ENCODE measurements around the gene CCDC7. TPM values are rescaled to one million over a fixed set of nuclear protein-coding genes. Genes with fewer than 3 reads are reported as not detected.

Gene CCDC7
- total RNA-seq, 3 donors from 2014 or later, result 11.2 to 36.5 (median 14.2) TPM

DNA sequence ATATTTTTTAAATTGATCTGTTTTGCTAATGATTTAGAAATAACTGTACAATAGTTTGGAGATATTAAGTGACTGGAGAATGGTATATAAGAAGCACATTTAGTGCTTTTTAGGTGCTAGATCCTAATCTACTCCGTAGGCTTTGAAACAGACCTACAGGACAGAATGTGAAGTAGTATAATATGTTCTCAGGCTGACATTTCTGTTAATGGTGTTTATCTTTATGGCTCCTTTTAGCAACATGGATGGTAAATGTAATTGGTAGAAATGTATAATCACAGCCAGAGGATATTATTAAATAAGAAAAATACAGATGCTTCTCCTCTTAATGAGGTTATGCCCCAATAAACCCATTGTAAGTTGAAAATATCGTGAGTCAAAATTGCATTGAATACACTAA lies 30.6 kb upstream of the CCDC7 start:
- intact Hi-C loops (cut with DNase I, micrococcal nuclease), result no loop called here

DNA sequence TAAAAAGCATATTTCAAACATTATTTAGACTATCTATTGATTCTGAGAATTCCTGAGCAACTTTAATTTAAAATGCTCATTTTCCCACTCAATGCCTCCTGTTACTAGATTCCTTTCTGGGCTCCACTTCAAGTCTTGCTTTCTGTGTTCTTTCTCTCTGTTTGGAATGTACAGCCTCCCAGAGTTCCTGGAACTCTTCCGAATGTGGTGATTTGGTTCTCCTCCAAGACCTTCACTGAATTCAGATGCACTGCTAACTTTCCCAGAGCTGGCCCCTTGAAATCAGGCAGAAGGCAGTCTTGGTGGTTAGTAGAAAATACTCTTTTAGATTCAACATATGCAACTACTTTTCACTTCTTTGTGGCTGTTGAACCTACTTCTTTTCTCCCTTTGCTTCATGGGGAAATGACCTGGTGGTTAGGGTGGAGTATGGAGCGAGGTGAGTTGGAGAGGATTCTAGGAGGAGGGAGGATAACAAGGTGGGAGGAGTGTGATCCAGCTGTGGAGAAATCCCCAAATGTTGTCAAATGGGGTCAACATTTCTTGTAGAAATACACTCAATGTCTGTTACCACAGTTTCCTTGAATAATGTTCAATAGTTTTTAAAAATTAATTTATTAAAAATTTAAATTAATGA lies 27.9 kb upstream of the CCDC7 start:
- DNase-seq, result peak in 1 of 3 donors; percentile 12
- intact Hi-C loops (cut with DNase I, micrococcal nuclease), result no loop called here
- no peaks in the 10 kb centered on the region for H3K4me1 ChIP-seq (ENCODE audit: low read depth)
- no peaks in the 10 kb centered on the region for H3K9me3 ChIP-seq
- no peaks in the 10 kb centered on the region for H3K36me3 ChIP-seq (ENCODE audit: low read depth)
- no peak overlapping the region for H3K4me3 ChIP-seq
- TF ChIP-seq, protein P1, sequence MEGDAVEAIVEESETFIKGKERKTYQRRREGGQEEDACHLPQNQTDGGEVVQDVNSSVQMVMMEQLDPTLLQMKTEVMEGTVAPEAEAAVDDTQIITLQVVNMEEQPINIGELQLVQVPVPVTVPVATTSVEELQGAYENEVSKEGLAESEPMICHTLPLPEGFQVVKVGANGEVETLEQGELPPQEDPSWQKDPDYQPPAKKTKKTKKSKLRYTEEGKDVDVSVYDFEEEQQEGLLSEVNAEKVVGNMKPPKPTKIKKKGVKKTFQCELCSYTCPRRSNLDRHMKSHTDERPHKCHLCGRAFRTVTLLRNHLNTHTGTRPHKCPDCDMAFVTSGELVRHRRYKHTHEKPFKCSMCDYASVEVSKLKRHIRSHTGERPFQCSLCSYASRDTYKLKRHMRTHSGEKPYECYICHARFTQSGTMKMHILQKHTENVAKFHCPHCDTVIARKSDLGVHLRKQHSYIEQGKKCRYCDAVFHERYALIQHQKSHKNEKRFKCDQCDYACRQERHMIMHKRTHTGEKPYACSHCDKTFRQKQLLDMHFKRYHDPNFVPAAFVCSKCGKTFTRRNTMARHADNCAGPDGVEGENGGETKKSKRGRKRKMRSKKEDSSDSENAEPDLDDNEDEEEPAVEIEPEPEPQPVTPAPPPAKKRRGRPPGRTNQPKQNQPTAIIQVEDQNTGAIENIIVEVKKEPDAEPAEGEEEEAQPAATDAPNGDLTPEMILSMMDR (IDR thresholded peaks at IDR 0.05), result no peak
- no peak for ATAC-seq

More for the DNA sequence above, 30.6 kb upstream of the CCDC7 start:
- DNase-seq (no peak), ATAC-seq (no peak)
- Histone ChIP-seq H3K4me1 (ENCODE audit: low read depth) (no peaks in the 10 kb centered on the region), H3K4me3 (no peak overlapping the region), H3K9me3 (no peaks in the 10 kb centered on the region), H3K36me3 (ENCODE audit: low read depth) (no peaks in the 10 kb centered on the region)
- TF ChIP-seq, protein P1 (IDR thresholded peaks at IDR 0.05), result no peak

DNA sequence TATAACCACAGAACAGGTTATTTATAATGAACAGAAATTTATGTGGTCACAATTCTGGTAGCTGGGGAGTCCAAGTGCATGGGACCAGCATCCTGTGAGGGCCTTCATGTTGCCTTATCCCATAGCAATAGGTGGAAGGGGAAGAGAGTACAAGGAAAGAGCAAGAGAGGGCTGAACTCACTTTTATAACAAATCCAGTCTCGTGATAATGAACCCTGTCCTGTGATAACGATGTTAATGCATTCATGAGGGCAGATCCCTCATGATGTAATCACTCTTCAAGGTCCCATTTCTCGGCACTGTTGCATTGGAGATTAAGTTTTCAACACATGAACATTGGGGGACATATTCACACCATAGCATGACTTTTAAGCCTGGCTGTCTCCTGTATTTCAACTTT lies 27.4 kb upstream of the CCDC7 start:
- no peak for DNase-seq
- peak; percentile 53 for ATAC-seq
- Histone ChIP-seq H3K4me3 (no peak overlapping the region), H3K9me3 (no peaks in the 10 kb centered on the region), H3K4me1 (ENCODE audit: low read depth) (no peaks in the 10 kb centered on the region), H3K36me3 (ENCODE audit: low read depth) (no peaks in the 10 kb centered on the region)
- TF ChIP-seq, protein P1 (IDR thresholded peaks at IDR 0.05), result no peak
- intact Hi-C loops (cut with DNase I, micrococcal nuclease), result no loop called here

DNA sequence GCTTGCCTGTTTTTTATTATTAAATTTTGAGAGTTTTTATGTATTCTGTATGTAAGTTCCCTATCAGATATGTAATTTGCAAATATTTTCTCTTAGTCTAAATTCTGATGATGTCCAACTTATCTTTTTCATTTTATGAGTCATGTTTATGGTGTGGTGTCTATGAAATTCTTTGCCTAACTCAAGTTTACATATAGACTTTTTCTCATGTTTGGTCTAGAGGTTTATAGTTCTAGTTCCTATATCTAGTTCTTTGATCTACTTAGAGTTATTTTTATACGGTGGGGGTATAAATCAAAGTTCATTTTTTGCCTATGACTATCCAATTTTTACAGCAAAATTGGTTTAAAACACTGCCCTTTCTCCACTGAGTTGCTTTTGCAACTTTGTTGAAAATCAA lies 26.3 kb upstream of the CCDC7 start:
- intact Hi-C loops (cut with DNase I, micrococcal nuclease), result no loop called here
- H3K4me1 ChIP-seq (ENCODE audit: low read depth), result no peaks in the 10 kb centered on the region
- H3K9me3 ChIP-seq, result no peaks in the 10 kb centered on the region
- no peaks in the 10 kb centered on the region for H3K36me3 ChIP-seq (ENCODE audit: low read depth)
- no peak overlapping the region for H3K4me3 ChIP-seq
- ATAC-seq, result peak; percentile 75
- TF ChIP-seq, protein P1 (IDR thresholded peaks at IDR 0.05), result no peak
- DNase-seq, result no peak

DNA sequence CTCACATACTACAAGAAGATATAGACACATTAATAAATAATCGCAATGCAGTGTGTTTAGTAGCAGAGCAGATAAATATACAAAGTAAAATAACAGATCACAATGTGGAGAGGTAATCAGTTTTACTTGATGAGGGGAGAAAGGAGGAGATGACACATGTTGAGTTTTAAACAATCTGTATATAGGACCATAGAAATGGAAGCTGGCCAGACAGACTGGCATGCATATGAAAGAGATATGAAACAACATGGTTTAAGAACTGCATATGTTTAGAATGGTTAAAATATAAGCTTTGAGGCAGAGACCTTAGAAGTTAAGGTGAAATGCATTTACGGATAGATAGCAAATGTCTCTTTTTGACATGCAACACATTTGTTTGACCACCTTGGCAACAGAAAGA lies 19.8 kb upstream of the CCDC7 start:
- TF ChIP-seq, protein P1 (IDR thresholded peaks at IDR 0.05), result no peak
- DNase-seq (no peak), ATAC-seq (no peak)
- no peaks in the 10 kb centered on the region for H3K36me3 ChIP-seq (ENCODE audit: low read depth)
- H3K4me1 ChIP-seq (ENCODE audit: low read depth), result no peaks in the 10 kb centered on the region
- no peak overlapping the region for H3K4me3 ChIP-seq
- intact Hi-C loops (cut with DNase I, micrococcal nuclease), result no loop called here
- H3K9me3 ChIP-seq, result no peaks in the 10 kb centered on the region

DNA sequence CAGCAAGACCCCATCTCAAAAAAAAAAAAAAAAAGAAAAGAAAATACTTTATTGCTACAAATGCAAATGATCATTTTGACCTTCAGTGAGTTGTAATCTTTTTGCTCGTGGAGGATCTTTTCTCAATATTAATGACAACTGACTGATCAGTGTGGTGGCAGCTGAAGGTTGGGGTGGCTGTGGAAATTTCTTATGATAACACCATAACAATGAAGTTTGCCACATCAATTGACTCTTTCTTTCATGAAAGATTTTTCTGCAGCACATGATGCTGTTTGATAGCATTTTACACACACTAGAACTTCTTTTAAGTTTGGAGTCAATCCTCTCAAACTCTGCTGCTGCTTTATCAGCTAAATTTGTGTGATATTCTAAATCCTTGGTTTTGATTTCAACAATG lies 12.4 kb upstream of the CCDC7 start:
- TF ChIP-seq, protein P1 (IDR thresholded peaks at IDR 0.05), result no peak
- Histone ChIP-seq H3K36me3 (ENCODE audit: low read depth) (no peaks in the 10 kb centered on the region), H3K9me3 (no peaks in the 10 kb centered on the region), H3K4me3 (no peak overlapping the region), H3K4me1 (ENCODE audit: low read depth) (no peaks in the 10 kb centered on the region)
- ATAC-seq, result no peak
- intact Hi-C loops (cut with DNase I, micrococcal nuclease), result no loop called here
- no peak for DNase-seq
